ENCODE data around the gene PEF1.
A peak's percentile ranks its signal among the peaks of the same experiment; 100 is the strongest.
"Not testable (repeated sequence)": the region's sequence is repeated elsewhere in the genome, so short reads cannot be mapped to it uniquely, and the experiment has no call there.

Gene PEF1

DNA sequence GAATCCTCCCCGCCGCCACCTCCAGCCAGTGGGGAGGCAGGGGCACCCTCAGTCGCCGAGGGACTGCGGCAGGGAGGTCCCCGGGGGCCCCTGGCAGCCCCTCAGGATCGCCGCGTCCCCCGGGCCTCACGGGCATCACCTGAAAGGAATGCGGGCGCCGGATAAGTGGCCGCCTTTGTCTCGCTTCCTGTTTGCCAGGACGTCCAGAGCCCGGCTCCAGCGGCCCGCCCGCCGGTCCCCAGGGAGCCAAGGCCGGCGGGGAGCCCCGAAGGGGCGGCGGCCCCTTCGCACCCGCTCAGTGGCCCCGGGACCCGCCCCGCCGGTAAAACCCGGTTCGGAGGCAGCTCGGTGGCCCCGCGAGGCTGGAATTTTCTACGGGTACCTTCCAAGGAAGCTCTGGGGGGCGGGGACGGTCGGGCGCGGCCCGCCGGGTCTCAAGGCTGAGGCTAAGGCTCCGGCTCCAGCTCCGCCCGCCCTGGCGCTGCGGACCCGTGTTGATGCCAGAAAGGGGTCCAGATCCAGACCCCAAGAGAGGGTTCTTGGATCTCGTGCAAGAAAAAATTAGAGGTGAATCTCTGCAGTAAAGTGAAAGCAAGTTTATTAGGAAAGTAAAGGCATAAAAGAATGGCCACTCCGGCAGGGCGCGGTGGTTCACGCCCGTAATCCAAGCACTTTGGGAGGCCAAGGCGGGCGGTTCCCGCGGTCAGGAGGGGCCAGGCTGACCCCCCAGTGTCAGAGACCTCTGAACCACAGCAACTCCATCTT is 55.7 kb downstream of the PEF1 start:
- no peak for FAIRE-seq
- no peak for TF ChIP-seq POLR2A (IDR thresholded peaks at IDR 0.05; ENCODE audit: low read depth, low read length)
- no peak for DNase-seq (ENCODE audit: insufficient read length, low spot score)

DNA sequence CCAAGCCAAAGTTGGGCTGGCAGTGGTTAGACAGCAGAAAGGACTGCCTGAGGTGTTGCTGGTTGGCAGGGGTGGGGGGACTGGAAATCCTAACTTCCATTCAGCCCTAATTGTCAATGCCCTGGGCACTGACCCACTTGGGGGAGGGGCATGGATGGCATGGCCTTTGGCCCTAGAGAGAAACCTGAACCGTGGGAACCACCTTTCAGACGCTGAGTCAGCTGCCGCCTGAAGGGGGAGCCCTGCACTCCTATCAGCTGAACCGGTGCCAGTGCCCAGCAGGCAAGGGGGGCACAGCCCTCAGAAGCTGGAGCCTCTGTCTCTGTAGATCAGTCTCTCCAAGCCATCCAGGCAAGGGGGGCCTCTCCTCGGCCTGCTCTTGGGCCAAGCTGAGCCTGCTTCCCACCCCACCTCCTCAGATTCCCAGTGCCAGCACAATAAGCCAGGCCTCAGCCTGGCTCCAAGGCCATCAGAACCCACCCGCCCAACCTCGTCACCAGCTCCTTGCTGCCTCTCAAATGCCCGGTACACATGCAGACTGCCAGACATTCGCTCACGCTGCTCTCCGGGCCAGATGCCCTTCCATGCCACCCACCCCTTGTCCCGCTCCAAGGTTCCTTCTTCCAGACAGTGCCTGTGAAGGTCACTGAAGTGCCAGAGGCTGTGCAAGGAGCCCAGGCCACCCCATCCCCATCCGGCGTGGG is 56.8 kb downstream of the PEF1 start:
- DNase-seq (ENCODE audit: insufficient read length, low spot score) (peak; percentile 86), FAIRE-seq (no peak)
- TF ChIP-seq POLR2A (IDR thresholded peaks at IDR 0.05; ENCODE audit: low read depth, low read length) = no peak

DNA sequence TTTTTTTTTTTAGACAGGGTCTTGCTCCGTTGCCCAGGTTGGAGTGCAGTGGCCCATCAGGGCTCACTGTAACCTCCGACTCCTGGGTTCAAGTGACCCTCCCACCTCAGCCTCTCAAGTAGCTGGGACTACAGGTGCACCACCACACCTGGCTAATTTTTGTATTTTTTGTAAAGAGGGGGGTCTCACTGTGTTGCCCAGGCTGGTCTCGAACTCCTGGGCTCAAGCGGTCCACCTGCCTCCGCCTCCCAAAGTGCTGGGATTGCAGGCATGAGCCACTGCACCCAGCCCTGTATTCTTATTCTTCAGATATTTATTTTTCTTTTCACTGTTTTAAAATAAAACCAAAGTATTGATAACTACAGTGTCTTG is 57.4 kb downstream of the PEF1 start:
- not testable (repeated sequence) for DNase-seq (ENCODE audit: insufficient read length, low spot score); FAIRE-seq

DNA sequence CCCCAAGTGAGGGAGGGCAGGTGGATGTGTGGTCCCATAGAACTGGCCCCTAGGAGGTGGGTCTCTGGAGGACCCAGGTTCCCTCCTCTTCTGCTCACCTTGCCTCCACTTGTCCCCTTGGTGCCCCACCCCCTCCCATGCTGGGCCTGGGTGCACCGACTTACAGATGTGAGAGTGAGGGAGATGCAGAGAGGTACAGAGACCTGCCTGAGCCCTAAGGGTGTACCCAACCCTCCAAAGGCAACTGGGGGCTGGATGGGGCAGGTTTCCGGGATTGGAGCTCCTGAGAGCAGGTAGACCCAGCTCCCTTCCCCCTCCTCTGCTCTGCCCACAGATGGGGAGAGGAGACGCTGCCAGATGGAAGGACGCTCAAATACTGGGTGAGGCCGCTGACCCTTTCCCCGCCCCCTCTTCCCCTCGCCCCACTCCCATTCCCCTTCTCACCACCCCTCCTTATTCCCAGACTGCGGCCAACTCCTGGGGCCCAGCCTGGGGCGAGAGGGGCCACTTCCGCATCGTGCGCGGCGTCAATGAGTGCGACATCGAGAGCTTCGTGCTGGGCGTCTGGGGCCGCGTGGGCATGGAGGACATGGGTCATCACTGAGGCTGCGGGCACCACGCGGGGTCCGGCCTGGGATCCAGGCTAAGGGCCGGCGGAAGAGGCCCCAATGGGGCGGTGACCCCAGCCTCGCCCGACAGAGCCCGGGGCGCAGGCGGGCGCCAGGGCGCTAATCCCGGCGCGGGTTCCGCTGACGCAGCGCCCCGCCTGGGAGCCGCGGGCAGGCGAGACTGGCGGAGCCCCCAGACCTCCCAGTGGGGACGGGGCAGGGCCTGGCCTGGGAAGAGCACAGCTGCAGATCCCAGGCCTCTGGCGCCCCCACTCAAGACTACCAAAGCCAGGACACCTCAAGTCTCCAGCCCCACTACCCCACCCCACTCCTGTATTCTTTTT is 58.0 kb downstream of the PEF1 start:
- no peak for FAIRE-seq
- DNase-seq (ENCODE audit: insufficient read length, low spot score) = no peak
- no peak for TF ChIP-seq POLR2A (IDR thresholded peaks at IDR 0.05; ENCODE audit: low read depth, low read length)

DNA sequence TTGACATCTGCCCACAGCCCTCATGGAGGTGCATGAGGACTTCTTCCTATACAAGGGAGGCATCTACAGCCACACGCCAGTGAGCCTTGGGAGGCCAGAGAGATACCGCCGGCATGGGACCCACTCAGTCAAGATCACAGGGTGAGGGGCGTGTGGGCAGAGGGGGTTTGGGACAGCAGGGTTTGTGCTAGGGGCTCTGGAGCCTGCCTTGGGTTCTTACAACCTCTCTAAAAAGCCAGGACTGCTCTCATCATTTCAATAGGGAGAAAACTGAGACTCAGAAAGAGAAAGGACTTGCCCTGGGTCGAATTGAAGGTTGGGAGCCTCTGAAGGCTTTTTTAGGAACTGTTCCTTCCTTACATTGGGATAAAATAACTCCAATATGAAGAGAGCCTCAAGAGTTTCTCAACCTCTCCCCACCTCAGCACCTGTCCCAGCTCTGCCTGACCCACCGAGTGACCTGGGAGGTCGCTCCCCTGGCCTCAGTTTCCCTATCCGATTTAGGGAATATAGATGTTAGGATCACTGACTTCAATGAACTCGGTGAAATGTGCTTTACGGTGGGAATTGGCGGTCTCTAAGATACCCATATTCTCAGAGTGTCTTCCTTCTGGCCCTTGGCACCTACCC is 58.8 kb downstream of the PEF1 start:
- no peak for FAIRE-seq
- no peak for TF ChIP-seq POLR2A (IDR thresholded peaks at IDR 0.05; ENCODE audit: low read depth, low read length)
- DNase-seq (ENCODE audit: insufficient read length, low spot score) = no peak

DNA sequence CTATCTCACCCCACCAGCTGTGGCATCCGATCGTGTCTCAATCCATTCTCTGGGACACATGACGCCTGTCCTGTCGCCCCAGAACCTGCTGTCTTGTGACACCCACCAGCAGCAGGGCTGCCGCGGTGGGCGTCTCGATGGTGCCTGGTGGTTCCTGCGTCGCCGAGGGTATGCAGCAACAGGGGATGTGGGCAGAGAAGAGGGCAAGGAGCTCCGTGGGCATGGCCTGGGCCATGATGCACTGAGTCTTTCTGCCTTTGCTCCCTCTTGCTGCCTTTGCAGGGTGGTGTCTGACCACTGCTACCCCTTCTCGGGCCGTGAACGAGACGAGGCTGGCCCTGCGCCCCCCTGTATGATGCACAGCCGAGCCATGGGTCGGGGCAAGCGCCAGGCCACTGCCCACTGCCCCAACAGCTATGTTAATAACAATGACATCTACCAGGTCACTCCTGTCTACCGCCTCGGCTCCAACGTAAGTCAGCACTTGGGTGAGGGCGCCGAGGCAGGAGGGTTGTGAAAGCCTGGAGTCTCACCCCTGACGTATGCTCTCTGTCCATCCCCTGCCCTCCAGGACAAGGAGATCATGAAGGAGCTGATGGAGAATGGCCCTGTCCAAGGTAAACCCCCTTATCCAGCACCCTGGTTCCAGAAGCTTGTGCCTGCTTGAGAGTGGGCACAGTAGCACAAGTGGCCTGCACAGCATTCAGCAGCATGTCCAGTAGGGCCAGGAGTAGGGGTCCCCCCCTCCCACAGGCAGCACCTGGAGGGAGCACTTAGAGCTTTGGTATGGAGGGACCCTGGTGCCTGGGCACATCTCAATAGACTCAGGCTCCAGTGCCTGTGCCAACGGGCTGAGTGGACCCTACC is 59.6 kb downstream of the PEF1 start:
- DNase-seq (ENCODE audit: insufficient read length, low spot score) = no peak
- no peak for TF ChIP-seq POLR2A (IDR thresholded peaks at IDR 0.05; ENCODE audit: low read depth, low read length)
- FAIRE-seq = no peak

DNA sequence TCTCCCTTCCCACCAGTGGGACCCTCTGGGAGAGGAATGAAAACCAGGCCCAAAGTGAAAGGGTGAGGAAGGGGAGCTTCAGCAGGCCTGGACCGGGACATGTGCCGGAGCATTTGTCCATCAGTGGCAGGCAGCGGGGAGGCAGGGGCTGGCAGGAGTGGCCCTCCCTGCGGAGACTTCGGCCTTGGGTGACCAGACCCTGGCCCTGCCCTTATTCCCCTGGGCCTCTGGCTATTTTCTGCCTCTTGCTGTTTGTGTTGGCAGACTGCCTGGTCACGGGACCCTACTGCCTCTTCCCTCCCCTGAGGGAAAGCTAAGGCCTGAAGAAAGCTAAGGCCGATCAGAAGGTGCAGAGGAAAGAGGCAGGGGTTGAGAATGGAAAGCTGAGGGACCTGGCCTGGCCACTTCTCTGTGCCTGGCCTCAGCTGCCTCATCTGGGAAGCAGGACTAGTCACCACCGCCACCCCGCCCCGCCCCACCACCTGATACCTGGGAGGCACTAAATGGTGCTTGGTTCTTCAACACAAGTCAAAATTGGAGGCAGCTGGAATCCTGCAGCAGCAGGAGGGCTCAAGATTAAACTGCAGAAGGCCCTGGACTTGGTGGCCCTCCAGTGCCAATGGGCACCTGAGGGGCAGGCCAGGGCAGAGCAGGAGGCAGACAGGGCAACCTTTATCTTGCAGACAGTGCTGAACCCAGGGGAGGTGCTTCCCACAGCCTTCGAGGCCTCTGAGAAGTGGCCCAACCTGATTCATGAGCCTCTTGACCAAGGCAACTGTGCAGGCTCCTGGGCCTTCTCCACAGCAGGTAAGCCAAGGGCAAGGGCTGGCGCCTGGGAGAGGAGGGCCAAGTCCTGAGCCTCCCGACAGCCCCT is 60.4 kb downstream of the PEF1 start:
- DNase-seq (ENCODE audit: insufficient read length, low spot score) (no peak), FAIRE-seq (no peak)
- no peak for TF ChIP-seq POLR2A (IDR thresholded peaks at IDR 0.05; ENCODE audit: low read depth, low read length)

DNA sequence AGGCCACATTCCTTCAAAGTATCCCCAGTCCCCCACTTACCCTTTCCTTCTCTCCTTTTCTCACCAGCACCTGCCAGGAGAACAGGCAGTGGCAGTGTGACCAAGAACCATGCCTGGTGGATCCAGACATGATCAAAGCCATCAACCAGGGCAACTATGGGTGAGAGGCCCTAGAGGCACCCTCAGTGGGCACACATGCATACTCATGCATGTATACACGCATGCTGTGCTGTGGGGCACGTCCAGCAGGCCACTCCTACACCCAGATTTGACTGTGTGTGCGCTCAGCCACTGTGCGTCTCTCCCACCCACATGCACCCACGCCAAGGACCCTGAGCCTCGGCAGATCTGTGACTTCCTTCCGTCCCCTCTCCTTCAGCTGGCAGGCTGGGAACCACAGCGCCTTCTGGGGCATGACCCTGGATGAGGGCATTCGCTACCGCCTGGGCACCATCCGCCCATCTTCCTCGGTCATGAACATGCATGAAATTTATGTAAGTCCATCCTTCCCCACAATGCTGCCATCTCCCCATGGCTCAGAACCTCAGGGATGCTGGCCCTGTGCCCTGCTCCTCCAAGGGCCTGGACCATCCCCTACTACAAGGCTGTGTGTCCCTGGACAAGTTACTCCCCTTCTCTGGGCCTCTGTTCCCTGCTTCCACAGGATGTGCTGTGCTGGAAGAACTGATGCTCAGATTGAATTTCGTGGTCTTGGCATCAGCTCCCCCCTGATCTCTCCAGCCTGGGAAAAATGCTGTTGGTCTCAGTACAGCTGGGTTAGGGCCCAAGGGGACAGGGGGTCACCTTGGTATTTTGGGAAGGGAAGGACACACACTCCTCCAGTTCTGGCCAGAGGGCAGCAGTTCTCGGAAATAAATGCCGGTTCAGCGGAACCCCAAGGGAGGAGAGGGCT is 61.3 kb downstream of the PEF1 start:
- TF ChIP-seq POLR2A (IDR thresholded peaks at IDR 0.05; ENCODE audit: low read depth, low read length) = no peak
- FAIRE-seq (no peak), DNase-seq (ENCODE audit: insufficient read length, low spot score) (no peak)

DNA sequence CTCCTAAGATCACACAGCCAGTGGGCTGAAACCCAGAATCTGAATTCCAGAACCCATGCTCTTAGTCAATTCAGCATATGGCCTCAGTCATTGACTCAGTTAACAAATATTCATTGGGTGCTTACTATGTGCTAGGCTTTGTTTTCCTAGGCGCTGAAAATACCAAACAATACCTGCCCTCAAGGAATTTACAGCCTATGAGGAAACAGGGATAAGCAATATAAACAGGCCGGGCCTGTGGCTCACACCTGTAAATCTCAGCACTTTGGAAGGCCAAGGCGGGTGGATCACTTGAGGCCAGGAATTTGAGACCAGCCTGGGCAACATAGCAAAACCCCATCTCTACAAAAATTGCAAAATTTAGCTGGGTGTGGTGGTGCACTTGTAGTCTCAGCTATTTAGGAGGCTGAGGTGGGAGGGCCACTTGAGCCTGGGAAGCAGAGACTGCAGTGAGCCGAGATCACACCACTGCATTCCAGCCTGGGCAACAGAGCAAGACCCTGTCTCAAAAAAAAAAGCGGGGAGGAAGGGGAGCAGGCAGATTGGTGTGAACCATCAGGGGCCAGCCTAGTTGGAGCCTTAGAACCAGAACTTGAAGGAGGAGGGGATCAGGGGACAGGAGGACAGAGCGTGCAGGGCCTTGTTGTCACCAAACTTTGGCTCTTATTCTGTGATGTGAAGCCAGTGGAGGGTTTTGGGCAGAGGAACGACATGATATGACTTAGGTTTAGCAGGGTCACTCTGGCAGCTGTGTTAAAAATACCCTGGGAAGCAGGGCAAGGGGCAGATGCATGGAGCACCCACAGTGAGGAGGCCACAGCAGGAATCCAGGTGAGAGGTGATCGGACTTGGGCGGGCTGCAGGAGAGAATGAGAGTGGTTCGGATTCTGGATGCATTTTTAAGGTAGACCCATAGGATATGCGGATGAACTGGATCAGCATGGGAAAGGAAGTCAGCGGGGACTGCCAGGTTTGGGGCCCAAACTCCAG is 62.6 kb downstream of the PEF1 start:
- no peak for TF ChIP-seq POLR2A (IDR thresholded peaks at IDR 0.05; ENCODE audit: low read depth, low read length)
- DNase-seq (ENCODE audit: insufficient read length, low spot score) (no peak), FAIRE-seq (no peak)
